ENCODE results near the gene SHROOM2. TPM values are rescaled to one million over a fixed set of nuclear protein-coding genes. Genes with fewer than 3 reads are reported as not detected.

The SHROOM2 gene
- total and polyA plus RNA-seq, 4 donors: 0.28 to 2.5 (median 1.2) TPM

GRCh38 chrX:9862953-9863352 lies 76.7 kb downstream of the SHROOM2 start:
- Histone ChIP-seq H3K4me1 (ENCODE audit: control insufficient read depth in 1 of 2, insufficient read depth in 2 of 2, low read length in 2 of 2) (no peaks in the 10 kb centered on the region), H3K4me3 (ENCODE audit: low read length in 2 of 2) (no peak overlapping the region), H3K9me3 (ENCODE audit: control insufficient read depth, low read length) (no peaks in the 10 kb centered on the region), H3K27ac (ENCODE audit: low read depth in 1 of 2, low read length in 2 of 2) (no peak overlapping the region), H3K27me3 (ENCODE audit: control insufficient read depth in 1 of 2, insufficient read depth in 2 of 2, low read length in 1 of 2) (no peaks in the 10 kb centered on the region), H3K36me3 (ENCODE audit: control insufficient read depth in 1 of 2, insufficient read depth in 2 of 2, low read length in 1 of 2) (no peaks in the 10 kb centered on the region)
- intact Hi-C loops (cut with DNase I): no loop called here
- 93 to 95% methylated on average over 7 of the region's 7 CpGs for WGBS, 2 donors
- ATAC-seq (ENCODE audit: low FRiP score) (no peak), DNase-seq (no peak)

- H3K9me3 ChIP-seq (ENCODE audit: control insufficient read depth, low read length): no peaks in the 10 kb centered on the region
- H3K36me3 ChIP-seq (ENCODE audit: control insufficient read depth in 1 of 2, insufficient read depth in 2 of 2, low read length in 1 of 2): no peaks in the 10 kb centered on the region
- DNase-seq (no peak), ATAC-seq (ENCODE audit: low FRiP score) (no peak)
- WGBS, 2 donors: 81 to 84% methylated on average over 10 of the region's 10 CpGs
- no peak overlapping the region for H3K27ac ChIP-seq (ENCODE audit: low read depth in 1 of 2, low read length in 2 of 2)
- no peaks in the 10 kb centered on the region for H3K27me3 ChIP-seq (ENCODE audit: control insufficient read depth in 1 of 2, insufficient read depth in 2 of 2, low read length in 1 of 2)
- intact Hi-C loops (cut with DNase I): no loop called here
- no peak overlapping the region for H3K4me3 ChIP-seq (ENCODE audit: low read length in 2 of 2)
- no peaks in the 10 kb centered on the region for H3K4me1 ChIP-seq (ENCODE audit: control insufficient read depth in 1 of 2, insufficient read depth in 2 of 2, low read length in 2 of 2)
Measured at GRCh38 chrX:9864011-9864410, 77.8 kb downstream of the SHROOM2 start.

GRCh38 chrX:9865804-9866472 lies 79.7 kb downstream of the SHROOM2 start:
- no peak for DNase-seq
- no peak overlapping the region for H3K4me3 ChIP-seq (ENCODE audit: low read length in 2 of 2)
- ATAC-seq (ENCODE audit: low FRiP score): no peak
- intact Hi-C loops (cut with DNase I): no loop called here
- no peaks in the 10 kb centered on the region for H3K36me3 ChIP-seq (ENCODE audit: control insufficient read depth in 1 of 2, insufficient read depth in 2 of 2, low read length in 1 of 2)
- no peaks in the 10 kb centered on the region for H3K4me1 ChIP-seq (ENCODE audit: control insufficient read depth in 1 of 2, insufficient read depth in 2 of 2, low read length in 2 of 2)
- 90 to 94% methylated on average over 12 of the region's 12 CpGs for whole genome bisulfite sequencing, 2 donors
- H3K9me3 ChIP-seq (ENCODE audit: control insufficient read depth, low read length): no peaks in the 10 kb centered on the region
- H3K27ac ChIP-seq (ENCODE audit: low read depth in 1 of 2, low read length in 2 of 2): no peak overlapping the region
- H3K27me3 ChIP-seq (ENCODE audit: control insufficient read depth in 1 of 2, insufficient read depth in 2 of 2, low read length in 1 of 2): no peaks in the 10 kb centered on the region

GRCh38 chrX:9866633-9867032 lies 80.4 kb downstream of the SHROOM2 start:
- peaks cover 0 to 1% of the 10 kb centered on the region in 2 donors for H3K27me3 ChIP-seq (ENCODE audit: control insufficient read depth in 1 of 2, insufficient read depth in 2 of 2, low read length in 1 of 2)
- H3K4me3 ChIP-seq (ENCODE audit: low read length in 2 of 2): no peak overlapping the region
- intact Hi-C loops (cut with DNase I): no loop called here
- no peak for ATAC-seq (ENCODE audit: low FRiP score)
- H3K27ac ChIP-seq (ENCODE audit: low read depth in 1 of 2, low read length in 2 of 2): no peak overlapping the region
- no peak for DNase-seq
- no peaks in the 10 kb centered on the region for H3K4me1 ChIP-seq (ENCODE audit: control insufficient read depth in 1 of 2, insufficient read depth in 2 of 2, low read length in 2 of 2)
- H3K36me3 ChIP-seq (ENCODE audit: control insufficient read depth in 1 of 2, insufficient read depth in 2 of 2, low read length in 1 of 2): no peaks in the 10 kb centered on the region
- no peaks in the 10 kb centered on the region for H3K9me3 ChIP-seq (ENCODE audit: control insufficient read depth, low read length)
- WGBS, 2 donors: 76 to 82% methylated on average over 13 of the region's 13 CpGs

GRCh38 chrX:9867226-9867625 lies 81.0 kb downstream of the SHROOM2 start:
- intact Hi-C loops (cut with DNase I): no loop called here
- H3K27me3 ChIP-seq (ENCODE audit: control insufficient read depth in 1 of 2, insufficient read depth in 2 of 2, low read length in 1 of 2): peaks cover 0 to 1% of the 10 kb centered on the region in 2 donors
- no peak for DNase-seq
- H3K36me3 ChIP-seq (ENCODE audit: control insufficient read depth in 1 of 2, insufficient read depth in 2 of 2, low read length in 1 of 2): no peaks in the 10 kb centered on the region
- no peak for ATAC-seq (ENCODE audit: low FRiP score)
- H3K27ac ChIP-seq (ENCODE audit: low read depth in 1 of 2, low read length in 2 of 2): no peak overlapping the region
- WGBS, 2 donors: 75 to 78% methylated on average over 9 of the region's 9 CpGs
- no peak overlapping the region for H3K4me3 ChIP-seq (ENCODE audit: low read length in 2 of 2)
- H3K4me1 ChIP-seq (ENCODE audit: control insufficient read depth in 1 of 2, insufficient read depth in 2 of 2, low read length in 2 of 2): no peaks in the 10 kb centered on the region
- no peaks in the 10 kb centered on the region for H3K9me3 ChIP-seq (ENCODE audit: control insufficient read depth, low read length)

- ATAC-seq (ENCODE audit: low FRiP score): no peak
- 60 to 63% methylated on average over 4 of the region's 4 CpGs for WGBS, 2 donors
- Histone ChIP-seq H3K4me3 (ENCODE audit: low read length in 2 of 2) (no peak overlapping the region), H3K9me3 (ENCODE audit: control insufficient read depth, low read length) (no peaks in the 10 kb centered on the region), H3K27ac (ENCODE audit: low read depth in 1 of 2, low read length in 2 of 2) (no peak overlapping the region), H3K27me3 (ENCODE audit: control insufficient read depth in 1 of 2, insufficient read depth in 2 of 2, low read length in 1 of 2) (peaks cover 0 to 1% of the 10 kb centered on the region in 2 donors), H3K36me3 (ENCODE audit: control insufficient read depth in 1 of 2, insufficient read depth in 2 of 2, low read length in 1 of 2) (no peaks in the 10 kb centered on the region), H3K4me1 (ENCODE audit: control insufficient read depth in 1 of 2, insufficient read depth in 2 of 2, low read length in 2 of 2) (no peaks in the 10 kb centered on the region)
- intact Hi-C loops (cut with DNase I): no loop called here
- no peak for DNase-seq
Measured at GRCh38 chrX:9867753-9868152, 81.5 kb downstream of the SHROOM2 start.

- H3K27ac ChIP-seq (ENCODE audit: low read depth in 1 of 2, low read length in 2 of 2): no peak overlapping the region
- intact Hi-C loops (cut with DNase I): no loop called here
- H3K9me3 ChIP-seq (ENCODE audit: control insufficient read depth, low read length): no peaks in the 10 kb centered on the region
- 33 to 41% methylated on average over 1 of the region's 1 CpG for WGBS, 2 donors
- no peaks in the 10 kb centered on the region for H3K4me1 ChIP-seq (ENCODE audit: control insufficient read depth in 1 of 2, insufficient read depth in 2 of 2, low read length in 2 of 2)
- no peaks in the 10 kb centered on the region for H3K36me3 ChIP-seq (ENCODE audit: control insufficient read depth in 1 of 2, insufficient read depth in 2 of 2, low read length in 1 of 2)
- H3K4me3 ChIP-seq (ENCODE audit: low read length in 2 of 2): no peak overlapping the region
- no peak for ATAC-seq (ENCODE audit: low FRiP score)
- H3K27me3 ChIP-seq (ENCODE audit: control insufficient read depth in 1 of 2, insufficient read depth in 2 of 2, low read length in 1 of 2): peaks cover 0 to 1% of the 10 kb centered on the region in 2 donors
- no peak for DNase-seq
Measured at GRCh38 chrX:9871701-9872268, 85.6 kb downstream of the SHROOM2 start.

GRCh38 chrX:9873360-9873759 lies 87.1 kb downstream of the SHROOM2 start:
- H3K36me3 ChIP-seq (ENCODE audit: control insufficient read depth in 1 of 2, insufficient read depth in 2 of 2, low read length in 1 of 2): no peaks in the 10 kb centered on the region
- peaks cover 0 to 1% of the 10 kb centered on the region in 2 donors for H3K27me3 ChIP-seq (ENCODE audit: control insufficient read depth in 1 of 2, insufficient read depth in 2 of 2, low read length in 1 of 2)
- H3K4me1 ChIP-seq (ENCODE audit: control insufficient read depth in 1 of 2, insufficient read depth in 2 of 2, low read length in 2 of 2): no peaks in the 10 kb centered on the region
- H3K27ac ChIP-seq (ENCODE audit: low read depth in 1 of 2, low read length in 2 of 2): no peak overlapping the region
- H3K9me3 ChIP-seq (ENCODE audit: control insufficient read depth, low read length): no peaks in the 10 kb centered on the region
- intact Hi-C loops (cut with DNase I): no loop called here
- 92 to 96% methylated on average over 12 of the region's 12 CpGs for WGBS, 2 donors
- no peak overlapping the region for H3K4me3 ChIP-seq (ENCODE audit: low read length in 2 of 2)
- ATAC-seq (ENCODE audit: low FRiP score): no peak
- no peak for DNase-seq

GRCh38 chrX:9873952-9874351 lies 87.7 kb downstream of the SHROOM2 start:
- no peaks in the 10 kb centered on the region for H3K36me3 ChIP-seq (ENCODE audit: control insufficient read depth in 1 of 2, insufficient read depth in 2 of 2, low read length in 1 of 2)
- no peak overlapping the region for H3K4me3 ChIP-seq (ENCODE audit: low read length in 2 of 2)
- no peak for ATAC-seq (ENCODE audit: low FRiP score)
- 62 to 68% methylated on average over 9 of the region's 9 CpGs for WGBS, 2 donors
- no peaks in the 10 kb centered on the region for H3K9me3 ChIP-seq (ENCODE audit: control insufficient read depth, low read length)
- no peak overlapping the region for H3K27ac ChIP-seq (ENCODE audit: low read depth in 1 of 2, low read length in 2 of 2)
- no peaks in the 10 kb centered on the region for H3K4me1 ChIP-seq (ENCODE audit: control insufficient read depth in 1 of 2, insufficient read depth in 2 of 2, low read length in 2 of 2)
- no peak for DNase-seq
- intact Hi-C loops (cut with DNase I): no loop called here
- peaks cover 0 to 1% of the 10 kb centered on the region in 2 donors for H3K27me3 ChIP-seq (ENCODE audit: control insufficient read depth in 1 of 2, insufficient read depth in 2 of 2, low read length in 1 of 2)
